Esophagus (tissue), 2 donors: ENCODE data around the gene DGKQ. TPM values are rescaled to one million over a fixed set of nuclear protein-coding genes. Genes with fewer than 3 reads are reported as not detected.

Experiments
- H3K27ac ChIP-seq, 2 donors: one replicate each; pipeline ENCODE4 v1.5.1; 2013; ENCODE audit warnings: low read depth in 2 of 2, mild to moderate bottlenecking in 2 of 2, inconsistent platforms in 1 of 2, low read length in 1 of 2, moderate library complexity in 1 of 2
- H3K27me3 ChIP-seq, 2 donors: one replicate each; pipeline ENCODE4 v1.6.1; 2013; ENCODE audit warnings: low read length in 2 of 2, control low read depth in 1 of 2, mild to moderate bottlenecking in 1 of 2; ENCODE audit not compliant: insufficient read depth in 2 of 2, control insufficient read depth in 1 of 2
- H3K36me3 ChIP-seq, 2 donors: one replicate each; pipeline ENCODE4 v1.6.1; 2013; ENCODE audit warnings: low read length in 1 of 2; ENCODE audit not compliant: control insufficient read depth in 2 of 2, insufficient read depth in 2 of 2
- H3K4me1 ChIP-seq, 2 donors: one replicate each; pipeline ENCODE4 v1.6.1; 2013; ENCODE audit warnings: low read length in 1 of 2; ENCODE audit not compliant: control insufficient read depth in 2 of 2, insufficient read depth in 2 of 2
- H3K4me3 ChIP-seq, 2 donors: one replicate each; pipeline ENCODE4 v1.5.1; 2013; ENCODE audit warnings: low read length in 2 of 2, mild to moderate bottlenecking in 2 of 2, low read depth in 1 of 2, moderate library complexity in 1 of 2
- H3K9me3 ChIP-seq, 2 donors: one replicate each; pipeline ENCODE4 v1.6.1; 2013; ENCODE audit warnings: mild to moderate bottlenecking in 2 of 2, low read depth in 1 of 2, low read length in 1 of 2, moderate library complexity in 1 of 2; ENCODE audit not compliant: control insufficient read depth in 2 of 2, insufficient read depth in 1 of 2
- WGBS, 2 donors: extraction: QIAGEN DNeasy Blood & Tissue Kit; methylation state at CpG; one replicate each; pipeline ENCODE4 v1.1.7; 2013; 5-methylcytosine and 5-hydroxymethylcytosine counted together
- polyA plus RNA-seq, 2 donors: library from polyadenylated mRNA; stranded (reverse); fragments of 200-250 nt; gene quantifications; one replicate each; pipeline ENCODE4 v1.2.3, GENCODE V29; 2013
- donor health status: healthy with polysubstance abuse.
- donor health status: Bipolar disorder and iron deficiency.

DGKQ gene
- polyA plus RNA-seq, 2 donors = 6.8 to 8.0 TPM

- Histone ChIP-seq H3K4me3 (no peak overlapping the region), H3K9me3 (no peaks in the 10 kb centered on the region), H3K4me1 (peaks cover 2 to 13% of the 10 kb centered on the region in 2 donors), H3K36me3 (peaks cover 5 to 34% of the 10 kb centered on the region in 2 donors), H3K27me3 (no peaks in the 10 kb centered on the region), H3K27ac (no peak overlapping the region)
- 75 to 82% methylated on average over 8 of the region's 8 CpGs for WGBS, 2 donors
Measured at GRCh38 chr4:957231-957580, 16.2 kb downstream of the DGKQ start.

- Histone ChIP-seq H3K9me3 (no peaks in the 10 kb centered on the region), H3K27ac (no peak overlapping the region), H3K4me3 (no peak overlapping the region), H3K36me3 (peaks cover 5 to 33% of the 10 kb centered on the region in 2 donors), H3K27me3 (no peaks in the 10 kb centered on the region), H3K4me1 (peaks cover 0 to 7% of the 10 kb centered on the region in 2 donors)
- 79 to 81% methylated on average over 13 to 14 of the region's 14 CpGs for WGBS, 2 donors
Measured at GRCh38 chr4:956531-957230, 16.7 kb downstream of the DGKQ start.

- Histone ChIP-seq H3K36me3 (peaks cover 5 to 39% of the 10 kb centered on the region in 2 donors), H3K27me3 (no peaks in the 10 kb centered on the region), H3K4me1 (peaks cover 0 to 1% of the 10 kb centered on the region in 2 donors), H3K9me3 (no peaks in the 10 kb centered on the region), H3K4me3 (no peak overlapping the region), H3K27ac (no peak overlapping the region)
- 80 to 86% methylated on average over 12 of the region's 12 CpGs for WGBS, 2 donors
Measured at GRCh38 chr4:955931-956381, 17.4 kb downstream of the DGKQ start.

GRCh38 chr4:955161-955921 lies 18.0 kb downstream of the DGKQ start:
- WGBS, 2 donors = 93 to 94% methylated on average over 33 of the region's 33 CpGs
- H3K4me3 ChIP-seq = no peak overlapping the region
- H3K27ac ChIP-seq = no peak overlapping the region
- H3K4me1 ChIP-seq = no peaks in the 10 kb centered on the region
- no peaks in the 10 kb centered on the region for H3K9me3 ChIP-seq
- peaks cover 5 to 35% of the 10 kb centered on the region in 2 donors for H3K36me3 ChIP-seq
- no peaks in the 10 kb centered on the region for H3K27me3 ChIP-seq

GRCh38 chr4:954211-955020 lies 19.0 kb downstream of the DGKQ start:
- peaks cover 5 to 31% of the 10 kb centered on the region in 2 donors for H3K36me3 ChIP-seq
- H3K4me1 ChIP-seq = no peaks in the 10 kb centered on the region
- no peak overlapping the region for H3K4me3 ChIP-seq
- H3K27me3 ChIP-seq = no peaks in the 10 kb centered on the region
- no peaks in the 10 kb centered on the region for H3K9me3 ChIP-seq
- H3K27ac ChIP-seq = no peak overlapping the region
- 93 to 94% methylated on average over 17 of the region's 17 CpGs for WGBS, 2 donors

GRCh38 chr4:953574-953915 lies 19.8 kb downstream of the DGKQ start:
- 97 to 98% methylated on average over 13 of the region's 13 CpGs for WGBS, 2 donors
- Histone ChIP-seq H3K36me3 (peaks cover 4 to 26% of the 10 kb centered on the region in 2 donors), H3K4me3 (no peak overlapping the region), H3K27ac (no peak overlapping the region), H3K4me1 (no peaks in the 10 kb centered on the region), H3K9me3 (peaks cover 0 to 1% of the 10 kb centered on the region in 2 donors), H3K27me3 (no peaks in the 10 kb centered on the region)

GRCh38 chr4:952881-953573 lies 20.3 kb downstream of the DGKQ start:
- H3K4me1 ChIP-seq = no peaks in the 10 kb centered on the region
- peaks cover under 1 to 21% of the 10 kb centered on the region in 2 donors for H3K36me3 ChIP-seq
- H3K4me3 ChIP-seq = no peak overlapping the region
- no peaks in the 10 kb centered on the region for H3K27me3 ChIP-seq
- 95% methylated on average over 28 of the region's 28 CpGs for WGBS, 2 donors
- no peak overlapping the region for H3K27ac ChIP-seq
- H3K9me3 ChIP-seq = peaks cover 0 to 2% of the 10 kb centered on the region in 2 donors

GRCh38 chr4:951594-952468 lies 21.5 kb downstream of the DGKQ start:
- peaks cover 0 to 14% of the 10 kb centered on the region in 2 donors for H3K36me3 ChIP-seq
- H3K4me1 ChIP-seq = no peaks in the 10 kb centered on the region
- H3K27me3 ChIP-seq = no peaks in the 10 kb centered on the region
- H3K4me3 ChIP-seq = no peak overlapping the region
- no peak overlapping the region for H3K27ac ChIP-seq
- H3K9me3 ChIP-seq = peaks cover 0 to 2% of the 10 kb centered on the region in 2 donors
- WGBS, 2 donors = 86 to 90% methylated on average over 23 of the region's 23 CpGs
